HL-60/S4 (cell line): Measurements from ENCODE around the gene FAM171A1.

Experiments used
- in situ Hi-C: fragments of 300-500 bp; cut with MboI; formaldehyde crosslinking; loops from 2 replicates; pipeline ENCODE4 v1.14.3; 2022; ENCODE audit warnings: low sequenced_read_pairs

Gene FAM171A1

DNA sequence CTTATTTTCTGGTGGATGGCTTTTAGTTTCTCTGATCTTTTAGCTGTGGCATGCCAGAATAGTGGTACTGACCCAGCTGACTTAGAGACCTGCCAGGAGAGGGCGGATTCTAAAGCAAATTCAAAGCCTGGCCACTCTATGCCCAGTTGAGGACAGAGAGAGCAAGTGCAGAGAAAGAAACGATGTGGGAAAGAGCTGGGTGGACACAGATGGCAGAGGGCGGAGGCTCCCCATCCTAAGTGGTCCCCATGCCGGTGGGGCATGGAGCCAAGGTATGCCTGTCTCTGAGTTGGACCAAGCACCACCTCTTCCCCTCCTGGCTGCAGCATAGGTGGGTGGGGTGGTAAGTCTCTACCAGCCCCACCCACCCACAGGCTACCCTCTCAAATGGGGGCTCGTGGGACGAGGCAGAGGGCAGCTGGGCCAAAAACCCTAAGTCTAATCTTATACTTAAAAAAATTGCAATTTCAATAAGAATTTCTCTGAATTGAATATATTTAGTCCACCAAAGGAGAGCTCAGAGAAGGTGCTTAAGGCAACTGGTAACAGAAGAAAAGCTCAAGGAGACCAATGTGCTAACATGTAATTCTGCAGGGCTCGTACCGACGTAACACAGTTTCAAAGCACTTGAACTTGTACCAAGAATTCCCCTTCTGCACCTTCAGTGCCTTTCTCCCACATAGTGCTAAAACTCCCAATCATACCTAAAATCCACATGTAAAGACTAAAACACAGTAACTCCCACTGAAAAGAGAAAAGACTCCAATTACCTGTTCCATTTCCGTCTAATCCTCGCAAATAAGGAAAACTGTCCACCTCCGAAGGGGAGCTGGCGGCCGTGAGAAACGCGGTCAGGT is 116.9 kb downstream of the FAM171A1 start:
- in situ Hi-C loops = no loop called here

GRCh38 chr10:15252396-15252795 is 118.7 kb downstream of the FAM171A1 start:
- in situ Hi-C loops = no loop called here

GRCh38 chr10:15251791-15252380 is 119.2 kb downstream of the FAM171A1 start:
- in situ Hi-C loops = no loop called here

DNA sequence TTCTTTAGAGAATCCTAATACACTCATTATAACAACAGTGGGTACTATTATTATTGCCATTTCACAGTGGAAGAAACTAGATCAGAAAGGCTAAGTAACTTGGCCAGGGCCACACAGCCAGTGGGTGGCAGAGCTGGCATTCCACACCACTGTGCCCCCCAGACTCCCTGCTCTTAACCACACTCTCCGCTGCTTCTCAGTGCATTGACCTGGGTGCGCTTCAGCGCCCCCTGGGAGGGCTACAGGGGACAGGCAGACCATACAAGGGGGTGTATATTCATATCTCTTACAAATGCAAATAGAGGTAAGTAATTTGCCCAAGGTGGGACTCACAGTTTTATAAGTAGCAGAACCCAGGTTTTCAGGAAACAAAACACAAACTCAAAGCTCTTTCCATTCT is 125.6 kb downstream of the FAM171A1 start:
- in situ Hi-C loops = no loop called here

DNA sequence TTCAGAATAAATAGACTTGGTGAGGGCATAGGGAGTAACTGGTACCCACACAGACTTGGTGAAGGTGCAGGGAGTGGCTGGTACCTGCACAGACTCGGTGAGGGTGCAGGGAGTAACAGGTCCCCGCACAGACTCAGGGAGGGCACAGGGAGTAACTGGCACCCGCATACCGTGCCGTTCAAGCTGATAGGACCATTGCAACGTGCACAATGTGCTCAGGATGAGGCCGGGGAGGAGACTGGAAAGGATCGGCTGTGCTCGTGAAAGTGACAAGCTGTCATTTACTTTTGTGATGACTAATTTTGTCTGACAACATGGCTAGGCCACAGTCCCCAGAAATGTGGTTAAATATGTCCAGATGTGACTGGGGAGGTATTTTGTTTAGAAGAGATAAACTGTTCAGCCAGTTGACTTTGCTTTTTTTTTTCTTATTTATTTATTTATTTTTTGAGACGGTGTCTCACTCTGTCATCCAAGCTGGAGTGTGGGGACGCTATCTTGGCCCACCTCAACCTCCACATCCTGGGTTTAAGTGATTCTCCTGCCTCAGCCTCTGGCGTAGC is 126.4 kb downstream of the FAM171A1 start:
- in situ Hi-C loops = no loop called here

GRCh38 chr10:15242261-15242840 is 128.7 kb downstream of the FAM171A1 start:
- in situ Hi-C loops = no loop called here

DNA sequence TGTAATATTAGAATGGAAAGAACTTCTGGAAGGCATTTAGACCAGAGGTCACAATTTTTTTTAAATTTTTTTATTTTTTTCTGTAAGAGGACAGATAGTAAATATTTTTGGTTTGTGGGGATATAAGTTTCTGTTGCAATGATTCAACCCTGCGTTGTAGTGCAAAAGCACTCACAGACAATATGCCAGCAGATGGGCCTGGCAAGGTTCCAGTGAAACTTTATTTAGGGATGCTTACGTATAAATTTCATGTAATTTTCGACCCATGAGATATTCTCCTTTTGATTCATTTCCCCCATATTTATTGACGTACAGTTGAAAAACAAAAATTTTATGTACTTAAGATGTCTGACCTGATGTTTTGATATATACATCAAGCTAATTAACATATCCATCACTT is 129.8 kb downstream of the FAM171A1 start:
- in situ Hi-C loops = no loop called here

- in situ Hi-C loops = no loop called here
These were observed 132.3 kb downstream of the FAM171A1 start for GRCh38 chr10:15238555-15239335.

DNA sequence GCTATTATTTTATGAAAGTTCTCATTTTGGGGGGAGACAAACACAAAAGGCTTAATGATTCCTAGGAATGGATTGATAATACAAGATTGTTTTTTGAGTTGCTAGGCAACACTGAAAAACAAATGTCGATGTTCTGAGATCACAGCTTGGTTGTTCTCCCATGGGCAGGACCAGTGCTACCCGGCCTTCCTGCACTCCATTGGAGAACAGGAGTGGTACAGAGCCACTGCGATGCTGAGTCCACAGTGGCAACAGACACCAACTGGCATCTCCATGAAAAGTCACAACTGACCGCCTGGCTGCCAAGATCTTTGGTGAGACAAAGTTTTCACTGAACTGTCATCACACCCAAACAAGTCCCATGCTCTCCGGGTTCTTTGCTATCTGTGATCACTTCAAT is 133.7 kb downstream of the FAM171A1 start:
- in situ Hi-C loops = no loop called here

- in situ Hi-C loops = no loop called here
These were observed 134.7 kb downstream of the FAM171A1 start for GRCh38 chr10:15236340-15236739.

GRCh38 chr10:15232279-15232678 is 138.8 kb downstream of the FAM171A1 start:
- in situ Hi-C loops = no loop called here

GRCh38 chr10:15231426-15231825 is 139.7 kb downstream of the FAM171A1 start:
- in situ Hi-C loops = no loop called here

DNA sequence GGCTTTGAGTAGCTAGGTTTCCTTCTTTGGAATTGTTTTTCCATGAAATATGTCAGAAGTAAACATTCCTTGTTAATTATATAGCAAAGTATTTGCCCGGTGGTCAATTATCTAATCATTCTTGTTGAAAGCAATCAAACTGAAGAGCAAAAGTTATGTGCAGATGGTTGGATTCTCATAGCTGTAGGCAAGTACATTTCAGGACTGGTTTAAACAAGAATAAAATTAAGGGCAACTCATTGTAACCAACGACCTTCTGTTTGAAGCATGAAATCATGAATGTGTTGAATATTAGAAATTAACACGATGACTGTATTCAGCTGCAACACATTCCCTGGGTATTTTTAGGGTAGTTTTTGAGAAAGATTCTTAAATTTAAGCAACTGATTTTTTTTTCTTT is 140.8 kb downstream of the FAM171A1 start:
- in situ Hi-C loops = no loop called here

DNA sequence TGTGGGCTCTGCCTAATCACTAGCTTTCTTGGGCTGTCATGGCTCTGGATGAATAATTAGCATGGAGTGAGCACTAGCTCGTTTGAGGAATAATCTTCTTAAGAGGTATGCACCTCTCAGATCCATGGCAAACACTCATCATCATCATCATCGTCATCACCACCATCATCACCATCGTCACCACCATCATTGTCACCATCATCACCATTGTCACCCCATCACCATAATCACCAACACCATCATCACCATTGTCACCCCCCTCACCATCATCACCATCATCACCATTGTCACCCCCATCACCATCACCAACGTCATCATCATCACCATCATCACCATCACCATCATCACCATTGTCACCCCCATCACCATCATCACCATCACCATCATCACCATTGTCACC is 141.8 kb downstream of the FAM171A1 start:
- in situ Hi-C loops = no loop called here

DNA sequence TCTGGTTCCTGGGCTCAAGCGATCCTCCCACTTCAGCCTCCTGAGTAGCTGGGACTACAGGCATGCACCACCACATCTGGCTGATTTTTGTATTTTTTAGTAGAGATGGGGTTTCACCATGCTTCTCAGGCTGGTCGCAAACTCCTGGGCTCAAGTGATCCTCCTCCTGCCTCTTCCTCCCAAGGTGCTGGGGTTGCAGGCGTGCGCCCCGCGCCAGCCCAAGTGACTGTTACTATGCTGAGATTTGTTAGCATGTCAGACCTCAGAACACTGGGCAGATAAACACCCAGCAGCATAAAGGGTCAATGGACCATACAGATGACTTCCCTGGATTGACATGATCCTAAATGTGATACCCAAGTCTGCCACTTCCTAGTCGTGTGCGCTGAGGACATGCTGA is 142.7 kb downstream of the FAM171A1 start:
- in situ Hi-C loops = no loop called here

GRCh38 chr10:15227611-15228372 is 143.3 kb downstream of the FAM171A1 start:
- in situ Hi-C loops = no loop called here

DNA sequence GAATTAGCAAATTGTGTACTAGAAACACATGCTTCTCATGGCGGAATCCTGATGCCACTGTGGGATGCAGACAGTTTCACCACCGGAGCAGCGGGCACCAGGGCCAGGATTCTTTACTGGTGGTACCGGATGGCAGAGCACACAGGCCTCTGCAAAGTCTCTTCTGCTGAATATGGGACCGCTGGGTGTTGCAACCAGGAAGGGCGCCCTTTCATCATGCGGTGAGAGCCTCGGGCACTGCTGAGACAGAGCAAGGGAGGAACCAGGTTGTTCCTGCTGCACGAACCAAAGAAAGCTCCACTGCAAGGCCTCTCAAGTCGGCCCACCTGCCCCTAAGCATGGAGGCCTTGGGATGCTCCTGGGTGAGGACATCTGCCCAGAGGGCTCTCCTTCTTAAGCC is 145.6 kb downstream of the FAM171A1 start:
- in situ Hi-C loops = no loop called here

DNA sequence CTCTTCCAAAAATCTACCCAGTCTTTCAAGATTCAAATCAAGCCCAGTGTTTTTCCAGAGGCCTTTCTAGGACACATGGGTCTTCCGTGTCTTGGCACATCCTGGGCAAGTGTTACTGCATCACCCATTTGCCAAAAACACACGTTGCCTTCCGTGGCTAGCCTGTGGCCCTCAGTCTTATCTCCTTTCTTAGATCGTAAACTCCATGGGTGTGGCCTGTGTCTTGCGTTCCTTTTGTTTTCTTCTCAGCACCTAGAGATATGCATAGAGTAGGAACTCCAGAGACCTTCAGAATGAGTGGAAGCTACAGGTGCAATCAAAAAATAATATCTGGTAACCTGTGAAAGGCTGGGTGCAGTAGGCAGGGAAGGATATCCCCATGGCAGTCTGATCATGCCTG is 146.1 kb downstream of the FAM171A1 start:
- in situ Hi-C loops = no loop called here

DNA sequence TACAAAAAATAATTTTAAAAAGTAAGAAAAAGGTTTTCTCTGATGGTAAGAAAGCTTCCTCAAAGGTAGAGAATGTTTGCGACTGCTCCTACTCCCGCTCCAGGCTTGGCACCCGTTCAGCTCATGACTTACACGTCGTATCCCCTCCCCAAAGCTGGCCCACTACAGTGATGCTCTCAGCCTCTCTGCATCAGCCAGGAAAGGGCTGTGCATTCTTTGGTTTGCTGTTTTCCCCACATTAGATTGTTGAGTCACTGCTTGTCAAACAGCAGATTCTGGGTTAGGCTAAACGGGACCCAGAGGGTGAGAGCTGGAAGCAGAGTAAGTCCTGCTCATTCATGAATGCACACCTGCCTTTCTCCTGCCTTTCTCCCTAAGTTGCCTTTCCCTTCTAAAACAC is 147.9 kb downstream of the FAM171A1 start:
- in situ Hi-C loops = no loop called here

GRCh38 chr10:15222511-15222910 is 148.6 kb downstream of the FAM171A1 start:
- in situ Hi-C loops = no loop called here
